Kidney glomerular epithelial cell (primary cell): ENCODE measurements around the gene EEF2KMT.
"Not testable (repeated sequence)": the region's sequence is repeated elsewhere in the genome, so short reads cannot be mapped to it uniquely, and the experiment has no call there.

Source experiments
- DNase-seq: peaks from one replicate; lab custom pipeline; 2025; lab: John Stamatoyannopoulos, UW

Gene EEF2KMT

GRCh38 chr16:5070431-5071186 lies 27.0 kb downstream of the EEF2KMT start:
- DNase-seq, result no peak

- no peak for DNase-seq
Observed at GRCh38 chr16:5069854-5070253, 27.7 kb downstream of the EEF2KMT start.

- no peak for DNase-seq
Observed at GRCh38 chr16:5069048-5069447, 28.5 kb downstream of the EEF2KMT start.

GRCh38 chr16:5066511-5066910 lies 31.1 kb downstream of the EEF2KMT start:
- DNase-seq, result no peak

- DNase-seq, result no peak
Observed at GRCh38 chr16:5065813-5066212, 31.8 kb downstream of the EEF2KMT start, which contains the start of gene C16orf89. C16orf89 (minus strand) TSS chr16:5065956; CDS start chr16:5065908, 48 bp downstream.

- no peak for DNase-seq
Observed at GRCh38 chr16:5065326-5065725, 32.3 kb downstream of the EEF2KMT start.

- DNase-seq, result no peak
Observed at GRCh38 chr16:5064915-5065314, 32.7 kb downstream of the EEF2KMT start.

GRCh38 chr16:5062790-5063765 lies 34.5 kb downstream of the EEF2KMT start:
- DNase-seq, result no peak

GRCh38 chr16:5062051-5062450 lies 35.5 kb downstream of the EEF2KMT start:
- no peak for DNase-seq

- DNase-seq, result no peak
Observed at GRCh38 chr16:5060073-5060641, 37.4 kb downstream of the EEF2KMT start.

GRCh38 chr16:5059386-5060072 lies 38.1 kb downstream of the EEF2KMT start:
- no peak for DNase-seq

- DNase-seq, result no peak
Observed at GRCh38 chr16:5058476-5058875, 39.1 kb downstream of the EEF2KMT start.

GRCh38 chr16:5056352-5056751 lies 41.2 kb downstream of the EEF2KMT start:
- DNase-seq, result no peak

GRCh38 chr16:5054876-5055865 lies 42.4 kb downstream of the EEF2KMT start:
- no peak for DNase-seq

- DNase-seq, result no peak
Observed at GRCh38 chr16:5046914-5047313, 50.7 kb downstream of the EEF2KMT start.

GRCh38 chr16:5045499-5046115 lies 52.0 kb downstream of the EEF2KMT start:
- no peak for DNase-seq

- not testable (repeated sequence) for DNase-seq
Observed at GRCh38 chr16:5044581-5044980, 53.0 kb downstream of the EEF2KMT start.

GRCh38 chr16:5044011-5044540 lies 53.5 kb downstream of the EEF2KMT start:
- DNase-seq, result no peak

GRCh38 chr16:5042574-5043171 lies 54.9 kb downstream of the EEF2KMT start:
- no peak for DNase-seq
